Psoas muscle (tissue), 8 donors: Measurements from ENCODE around the gene DNAH8. TPM values are rescaled to one million over a fixed set of nuclear protein-coding genes. Genes with fewer than 3 reads are reported as not detected.
A peak's percentile ranks its signal among the peaks of the same experiment; 100 is the strongest.

Experiments
- ATAC-seq, 4 donors: fragments of 200-7000 bp; cut with Tn5 transposase; one replicate each; pipeline ENCODE4 v1.9.1; 2020; ENCODE audit warnings: moderate library complexity in 3 of 4, mild to moderate bottlenecking in 2 of 4
- DNase-seq, 2 donors: peaks; one replicate each; pipeline ENCODE4 v3.0.0-alpha.2; 2020
- H3K27ac ChIP-seq: fragments of 200-600 bp; one replicate; pipeline ENCODE4 v1.8.0; 2022
- H3K27me3 ChIP-seq, 3 donors: fragments of 200-600 bp in 1 of 3; one replicate each; pipeline versions ENCODE4 v1.6.1 to v1.8.0; 2013 to 2022; ENCODE audit warnings: low read length in 2 of 3, mild to moderate bottlenecking in 2 of 3, moderate library complexity in 1 of 3; ENCODE audit not compliant: insufficient read depth in 3 of 3
- H3K36me3 ChIP-seq, 2 donors: fragments of 200-600 bp in 1 of 2; one replicate each; pipeline versions ENCODE4 v1.6.1 to v1.8.0; 2013 to 2022; ENCODE audit warnings: low read depth in 1 of 2, mild to moderate bottlenecking in 1 of 2, moderate library complexity in 1 of 2; ENCODE audit not compliant: insufficient read depth in 1 of 2
- H3K4me1 ChIP-seq: fragments of 200-600 bp; one replicate; pipeline ENCODE4 v1.8.0; 2022
- H3K4me3 ChIP-seq: fragments of 200-600 bp; one replicate; pipeline ENCODE4 v1.8.0; 2022; ENCODE audit warnings: mild to moderate bottlenecking
- H3K9me3 ChIP-seq: fragments of 200-600 bp; one replicate; pipeline ENCODE4 v1.8.0; 2022
- WGBS, 3 donors: extraction: QIAGEN DNeasy Blood & Tissue Kit; methylation state at CpG; one replicate each; pipeline versions ENCODE4 v1.1.6 to v1.1.7; 2013; 5-methylcytosine and 5-hydroxymethylcytosine counted together
- intact Hi-C, 2 donors: fragments of 100-400 bp; cut with DNase I; formaldehyde crosslinking; loops; one replicate each; pipeline versions ENCODE4 v1.11.0 to v1.14.2; 2022
- polyA plus RNA-seq, 3 donors: library from polyadenylated mRNA; stranded (reverse); fragments of 200-250 nt; gene quantifications; one replicate each; pipeline ENCODE4 v1.2.3, GENCODE V29; 2013
- total RNA-seq, 4 donors: library from RNA; stranded (reverse); fragmentation: NEBNext Ultra II Directional in 2 of 4; extraction: Animal tissue kit (Norgen Biotek cat#: 25700) in 2 of 4; gene quantifications; one replicate each; pipeline versions ENCODE4 v1.2.1 to v1.2.4, GENCODE V29; 2021 to 2023
- TF ChIP-seq, protein P1 (sequence below): fragments of 200-600 bp; IDR thresholded peaks from one replicate; pipeline ENCODE4 v1.8.0; 2022; ENCODE audit warnings: antibody characterized with exemption
- donor health status: healthy with polysubstance abuse.
- donor health status: DM: no; HTN: no; CAD: no; lungs with moderate emphysema.
- donor health status: Bipolar disorder and iron deficiency.
- donor health status: healthy.
- donor health status: DM: yes; HTN: yes; CAD: no.
- donor health status: DM: no; HTN: no; CAD: no.
- donor health status: DM: no; HTN: no; CAD: no.
- donor health status: DM: yes; HTN: yes; CAD: no.

The DNAH8 gene
- total and polyA plus RNA-seq, 7 donors, result 0.02 TPM; not detected in 6

DNA sequence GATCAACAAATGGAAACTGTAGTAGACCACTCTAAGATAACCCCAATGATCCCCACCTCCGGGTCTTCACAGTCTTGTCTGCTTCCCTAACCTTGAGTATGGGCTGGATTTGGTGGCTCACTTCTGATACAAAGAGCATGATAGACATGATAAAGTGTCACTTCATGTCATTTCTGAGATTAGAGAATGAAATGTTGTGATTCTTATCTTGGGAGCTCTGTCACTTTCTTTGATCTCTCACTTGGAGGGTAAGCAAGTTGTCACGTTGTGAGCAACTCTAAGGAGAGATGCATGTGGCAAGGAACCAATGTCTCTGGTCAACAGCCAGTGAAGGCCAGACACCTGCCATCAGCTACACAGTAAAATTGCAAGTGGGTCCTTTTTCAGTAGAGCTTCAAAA is 9.2 kb upstream of the DNAH8 start:
- TF ChIP-seq, protein P1, sequence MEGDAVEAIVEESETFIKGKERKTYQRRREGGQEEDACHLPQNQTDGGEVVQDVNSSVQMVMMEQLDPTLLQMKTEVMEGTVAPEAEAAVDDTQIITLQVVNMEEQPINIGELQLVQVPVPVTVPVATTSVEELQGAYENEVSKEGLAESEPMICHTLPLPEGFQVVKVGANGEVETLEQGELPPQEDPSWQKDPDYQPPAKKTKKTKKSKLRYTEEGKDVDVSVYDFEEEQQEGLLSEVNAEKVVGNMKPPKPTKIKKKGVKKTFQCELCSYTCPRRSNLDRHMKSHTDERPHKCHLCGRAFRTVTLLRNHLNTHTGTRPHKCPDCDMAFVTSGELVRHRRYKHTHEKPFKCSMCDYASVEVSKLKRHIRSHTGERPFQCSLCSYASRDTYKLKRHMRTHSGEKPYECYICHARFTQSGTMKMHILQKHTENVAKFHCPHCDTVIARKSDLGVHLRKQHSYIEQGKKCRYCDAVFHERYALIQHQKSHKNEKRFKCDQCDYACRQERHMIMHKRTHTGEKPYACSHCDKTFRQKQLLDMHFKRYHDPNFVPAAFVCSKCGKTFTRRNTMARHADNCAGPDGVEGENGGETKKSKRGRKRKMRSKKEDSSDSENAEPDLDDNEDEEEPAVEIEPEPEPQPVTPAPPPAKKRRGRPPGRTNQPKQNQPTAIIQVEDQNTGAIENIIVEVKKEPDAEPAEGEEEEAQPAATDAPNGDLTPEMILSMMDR, result no peak
- H3K4me1 ChIP-seq, result no peaks in the 10 kb centered on the region
- peaks cover 0 to 3% (median 0%) of the 10 kb centered on the region in 3 donors for H3K27me3 ChIP-seq
- WGBS, 3 donors, result 60 to 80% (median 70%) methylated on average over 2 of the region's 2 CpGs
- no peak overlapping the region for H3K27ac ChIP-seq
- intact Hi-C loops, result no loop called here
- H3K4me3 ChIP-seq, result no peak overlapping the region
- no peaks in the 10 kb centered on the region for H3K9me3 ChIP-seq
- no peaks in the 10 kb centered on the region for H3K36me3 ChIP-seq
- no peak for ATAC-seq
- no peak for DNase-seq

DNA sequence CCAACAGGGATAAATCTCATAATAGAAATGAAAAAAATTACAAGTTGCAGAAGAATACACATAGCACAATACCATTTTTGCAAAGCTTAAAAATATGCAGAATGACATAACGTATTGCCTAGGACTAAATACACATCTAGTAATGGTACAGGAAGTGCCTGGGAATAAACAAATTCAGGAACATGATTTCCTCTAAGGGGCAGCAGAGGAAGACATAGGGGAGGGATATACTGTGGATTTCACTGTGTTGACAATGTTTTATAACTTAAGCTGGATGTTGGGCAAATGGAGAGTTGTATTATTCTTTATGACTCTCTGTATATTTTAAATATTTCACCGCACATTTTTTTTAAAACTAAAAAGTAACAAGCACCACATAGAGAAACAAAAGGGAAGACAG is 6.6 kb upstream of the DNAH8 start:
- DNase-seq, result no peak
- H3K4me1 ChIP-seq, result no peaks in the 10 kb centered on the region
- WGBS, 3 donors, result 58 to 67% (median 63%) methylated on average over 2 of the region's 2 CpGs
- H3K27me3 ChIP-seq, result peaks cover 0 to 3% (median 0%) of the 10 kb centered on the region in 3 donors
- TF ChIP-seq, protein P1, result no peak
- no peaks in the 10 kb centered on the region for H3K9me3 ChIP-seq
- H3K36me3 ChIP-seq, result no peaks in the 10 kb centered on the region
- ATAC-seq, result no peak
- intact Hi-C loops, result no loop called here
- no peak overlapping the region for H3K4me3 ChIP-seq
- H3K27ac ChIP-seq, result no peak overlapping the region

DNA sequence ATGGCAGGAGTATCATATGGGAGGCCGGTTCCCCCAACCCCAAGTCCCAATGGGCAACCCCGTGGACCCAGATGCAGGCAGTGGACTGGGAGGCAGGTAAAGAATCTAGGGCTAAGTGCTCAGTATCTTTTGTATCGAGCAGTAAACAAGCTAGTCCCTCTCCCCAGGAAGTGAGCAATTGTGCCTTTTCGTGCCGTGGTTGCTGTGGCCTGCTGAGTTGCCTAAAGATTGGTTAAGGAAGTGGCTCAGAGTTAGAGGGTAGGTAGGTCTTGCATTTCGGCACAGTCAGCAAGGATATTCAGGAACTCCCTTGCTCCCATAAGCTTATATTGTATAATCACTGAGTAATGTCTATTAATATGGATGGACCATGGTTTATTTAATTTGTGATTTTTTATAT is 1.3 kb upstream of the DNAH8 start:
- no peaks in the 10 kb centered on the region for H3K4me1 ChIP-seq
- intact Hi-C loops, result no loop called here
- peaks cover 3 to 34% (median 10%) of the 10 kb centered on the region in 3 donors for H3K27me3 ChIP-seq
- H3K27ac ChIP-seq, result no peak overlapping the region
- H3K4me3 ChIP-seq, result no peak overlapping the region
- TF ChIP-seq, protein P1, result no peak
- H3K9me3 ChIP-seq, result no peaks in the 10 kb centered on the region
- ATAC-seq, result no peak
- H3K36me3 ChIP-seq, result no peaks in the 10 kb centered on the region
- 67 to 69% (median 68%) methylated on average over 6 of the region's 6 CpGs for WGBS, 3 donors
- no peak for DNase-seq

DNA sequence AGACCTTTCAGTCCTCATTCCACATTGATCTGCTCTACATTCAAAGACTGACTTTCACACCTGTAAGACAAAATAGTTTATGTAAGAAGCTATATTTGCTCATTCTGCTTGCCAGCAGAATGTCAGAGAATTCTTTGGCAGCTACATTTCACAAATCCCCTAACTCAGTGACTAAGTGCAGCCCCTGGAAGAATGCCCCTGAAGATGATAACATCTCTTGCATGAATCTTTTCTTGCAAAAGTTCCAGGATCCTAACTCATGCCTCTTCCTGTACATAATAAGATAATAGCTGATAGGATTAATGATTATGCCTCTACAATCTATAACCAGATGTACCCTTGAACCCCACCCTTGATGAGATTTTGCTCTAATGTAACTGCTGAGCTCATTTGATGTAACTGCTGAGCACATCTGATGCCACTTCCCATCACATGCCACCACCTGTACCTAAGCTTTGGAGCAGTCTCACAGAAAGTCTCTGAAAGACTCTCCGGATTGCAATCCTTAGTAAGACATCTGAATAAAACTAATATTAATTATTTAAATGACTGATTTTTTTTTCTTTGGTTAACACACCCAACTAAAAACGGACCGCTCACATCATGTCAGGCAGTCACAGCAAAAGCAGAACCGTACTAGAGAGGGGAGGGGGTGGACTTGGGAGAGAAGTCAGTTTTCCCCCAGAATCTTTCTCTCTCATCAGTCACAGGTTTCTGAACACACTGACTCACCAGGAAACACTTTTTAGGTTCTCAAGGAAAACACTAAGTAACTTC is 684 bp upstream of the DNAH8 start:
- Histone ChIP-seq H3K27ac (no peak overlapping the region), H3K4me1 (no peaks in the 10 kb centered on the region), H3K9me3 (no peaks in the 10 kb centered on the region), H3K27me3 (peaks cover 6 to 39% (median 10%) of the 10 kb centered on the region in 3 donors), H3K4me3 (peak overlapping the region; percentile 52), H3K36me3 (no peaks in the 10 kb centered on the region)
- TF ChIP-seq, protein P1, result no peak
- no peak for DNase-seq
- intact Hi-C loops, result no loop called here
- 45 to 48% (median 46%) methylated on average over 4 of the region's 4 CpGs for WGBS, 3 donors
- no peak for ATAC-seq
